Stimulated activated memory B cell treated with anti-CD40 and anti-IgM and Interleukin-4, amounts not matched to agents 10 μg/mL and 1 μg/mL and 100 μg/mL, for 72 hours (primary cell): ENCODE data around the gene S100A3.
"Not testable (repeated sequence)": the region's sequence is repeated elsewhere in the genome, so short reads cannot be mapped to it uniquely, and the experiment has no call there.

Source experiments
- ATAC-seq: fragments of 150-1000 bp; cut with Tn5 transposase; 2 replicates; pipeline ENCODE4 v1.10.0; 2021
- H3K27ac Mint-ChIP-seq: one replicate; pipeline ENCODE4 v1.8.0; 2022; ENCODE audit warnings: mild to moderate bottlenecking, mixed read lengths
- H3K27me3 Mint-ChIP-seq: one replicate; pipeline ENCODE4 v1.8.0; 2022; ENCODE audit warnings: mixed read lengths
- H3K36me3 Mint-ChIP-seq: one replicate; pipeline ENCODE4 v1.8.0; 2022; ENCODE audit warnings: mixed read lengths
- H3K4me1 Mint-ChIP-seq: one replicate; pipeline ENCODE4 v1.8.0; 2022; ENCODE audit warnings: mixed read lengths
- H3K4me3 Mint-ChIP-seq: one replicate; pipeline ENCODE4 v1.8.0; 2022; ENCODE audit warnings: mild to moderate bottlenecking, moderate library complexity, mixed read lengths
- H3K9me3 Mint-ChIP-seq: one replicate; pipeline ENCODE4 v1.8.0; 2022; ENCODE audit warnings: mixed read lengths

Gene S100A3

GRCh38 chr1:153520137-153520691, 28.8 kb downstream of the S100A3 start:
- H3K36me3 Mint-ChIP-seq, H3K4me3 Mint-ChIP-seq, H3K9me3 Mint-ChIP-seq, ATAC-seq, H3K27me3 Mint-ChIP-seq: not testable (repeated sequence)
- Mint-ChIP-seq H3K4me1 (peaks cover 14% of the 10 kb centered on the region), H3K27ac (peak overlapping the region; percentile 23)

- H3K27ac Mint-ChIP-seq = peak overlapping the region; percentile 23
- H3K9me3 Mint-ChIP-seq = no peaks in the 10 kb centered on the region
- no peak overlapping the region for H3K4me3 Mint-ChIP-seq
- H3K27me3 Mint-ChIP-seq = peaks cover 9% of the 10 kb centered on the region
- H3K36me3 Mint-ChIP-seq = no peaks in the 10 kb centered on the region
- no peak for ATAC-seq
- H3K4me1 Mint-ChIP-seq = peaks cover 14% of the 10 kb centered on the region
These were observed 29.8 kb downstream of the S100A3 start for GRCh38 chr1:153519242-153519641.

GRCh38 chr1:153515504-153516394, 33.3 kb downstream of the S100A3 start:
- H3K4me1 Mint-ChIP-seq = peaks cover 19% of the 10 kb centered on the region
- no peak overlapping the region for H3K4me3 Mint-ChIP-seq
- no peak overlapping the region for H3K27ac Mint-ChIP-seq
- no peaks in the 10 kb centered on the region for H3K36me3 Mint-ChIP-seq
- ATAC-seq = no peak
- H3K27me3 Mint-ChIP-seq = peaks cover 9% of the 10 kb centered on the region
- H3K9me3 Mint-ChIP-seq = no peaks in the 10 kb centered on the region

GRCh38 chr1:153513666-153514065, 35.4 kb downstream of the S100A3 start:
- Mint-ChIP-seq H3K4me1 (peaks cover 20% of the 10 kb centered on the region), H3K4me3 (no peak overlapping the region), H3K27ac (no peak overlapping the region), H3K36me3 (no peaks in the 10 kb centered on the region), H3K27me3 (no peaks in the 10 kb centered on the region), H3K9me3 (no peaks in the 10 kb centered on the region)
- ATAC-seq = no peak

- Mint-ChIP-seq H3K4me1 (peaks cover 14% of the 10 kb centered on the region), H3K27ac (no peak overlapping the region)
These were observed 36.0 kb downstream of the S100A3 start for GRCh38 chr1:153513023-153513422.

GRCh38 chr1:153510984-153511410, 38.1 kb downstream of the S100A3 start:
- no peak overlapping the region for H3K4me3 Mint-ChIP-seq
- H3K4me1 Mint-ChIP-seq = peaks cover 8% of the 10 kb centered on the region
- peak; percentile 89 for ATAC-seq
- no peaks in the 10 kb centered on the region for H3K36me3 Mint-ChIP-seq
- no peaks in the 10 kb centered on the region for H3K9me3 Mint-ChIP-seq
- H3K27ac Mint-ChIP-seq = no peak overlapping the region
- H3K27me3 Mint-ChIP-seq = no peaks in the 10 kb centered on the region

More at GRCh38 chr1:153513023-153513422, 36.0 kb downstream of the S100A3 start:
- no peaks in the 10 kb centered on the region for H3K36me3 Mint-ChIP-seq
- H3K4me3 Mint-ChIP-seq = no peak overlapping the region
- no peaks in the 10 kb centered on the region for H3K27me3 Mint-ChIP-seq
- H3K9me3 Mint-ChIP-seq = no peaks in the 10 kb centered on the region
- ATAC-seq = no peak

GRCh38 chr1:153509729-153510354, 39.2 kb downstream of the S100A3 start:
- peak; percentile 64 for ATAC-seq
- Mint-ChIP-seq H3K4me3 (no peak overlapping the region), H3K9me3 (no peaks in the 10 kb centered on the region), H3K27me3 (no peaks in the 10 kb centered on the region), H3K36me3 (no peaks in the 10 kb centered on the region), H3K4me1 (peaks cover 7% of the 10 kb centered on the region), H3K27ac (no peak overlapping the region)

- H3K4me1 Mint-ChIP-seq = peaks cover 7% of the 10 kb centered on the region
These were observed 40.0 kb downstream of the S100A3 start for GRCh38 chr1:153509036-153509435.

GRCh38 chr1:153507926-153508583, 41.0 kb downstream of the S100A3 start:
- H3K4me1 Mint-ChIP-seq = peaks cover 7% of the 10 kb centered on the region
- no peak for ATAC-seq
- H3K36me3 Mint-ChIP-seq = no peaks in the 10 kb centered on the region
- H3K27ac Mint-ChIP-seq = peak overlapping the region; percentile 13
- H3K27me3 Mint-ChIP-seq = no peaks in the 10 kb centered on the region
- no peaks in the 10 kb centered on the region for H3K9me3 Mint-ChIP-seq
- H3K4me3 Mint-ChIP-seq = no peak overlapping the region

More at GRCh38 chr1:153509036-153509435, 40.0 kb downstream of the S100A3 start:
- no peaks in the 10 kb centered on the region for H3K27me3 Mint-ChIP-seq
- no peak for ATAC-seq
- no peaks in the 10 kb centered on the region for H3K9me3 Mint-ChIP-seq
- no peak overlapping the region for H3K27ac Mint-ChIP-seq
- H3K4me3 Mint-ChIP-seq = no peak overlapping the region
- H3K36me3 Mint-ChIP-seq = no peaks in the 10 kb centered on the region

GRCh38 chr1:153506831-153507413, 42.1 kb downstream of the S100A3 start:
- H3K27ac Mint-ChIP-seq = peak overlapping the region; percentile 13

GRCh38 chr1:153506386-153506785, 42.7 kb downstream of the S100A3 start:
- no peaks in the 10 kb centered on the region for H3K36me3 Mint-ChIP-seq
- peaks cover 7% of the 10 kb centered on the region for H3K4me1 Mint-ChIP-seq
- H3K27me3 Mint-ChIP-seq = no peaks in the 10 kb centered on the region
- no peak overlapping the region for H3K4me3 Mint-ChIP-seq
- H3K9me3 Mint-ChIP-seq = no peaks in the 10 kb centered on the region
- H3K27ac Mint-ChIP-seq = no peak overlapping the region
- no peak for ATAC-seq

More at GRCh38 chr1:153506831-153507413, 42.1 kb downstream of the S100A3 start:
- ATAC-seq = no peak
- no peaks in the 10 kb centered on the region for H3K27me3 Mint-ChIP-seq
- H3K4me1 Mint-ChIP-seq = peaks cover 7% of the 10 kb centered on the region
- no peak overlapping the region for H3K4me3 Mint-ChIP-seq
- no peaks in the 10 kb centered on the region for H3K36me3 Mint-ChIP-seq
- no peaks in the 10 kb centered on the region for H3K9me3 Mint-ChIP-seq

- Mint-ChIP-seq H3K4me1 (peaks cover under 1% of the 10 kb centered on the region), H3K36me3 (no peaks in the 10 kb centered on the region), H3K27ac (no peak overlapping the region), H3K4me3 (no peak overlapping the region), H3K27me3 (no peaks in the 10 kb centered on the region), H3K9me3 (no peaks in the 10 kb centered on the region)
- no peak for ATAC-seq
These were observed 43.5 kb downstream of the S100A3 start for GRCh38 chr1:153505576-153505975.

- Mint-ChIP-seq H3K4me3 (no peak overlapping the region), H3K4me1 (no peaks in the 10 kb centered on the region), H3K27me3 (peaks cover 13% of the 10 kb centered on the region), H3K9me3 (no peaks in the 10 kb centered on the region), H3K27ac (no peak overlapping the region), H3K36me3 (no peaks in the 10 kb centered on the region)
- ATAC-seq = no peak
These were observed 45.3 kb downstream of the S100A3 start for GRCh38 chr1:153503766-153504165.

GRCh38 chr1:153498746-153499145, 50.3 kb downstream of the S100A3 start:
- H3K27ac Mint-ChIP-seq = no peak overlapping the region
- peaks cover 13% of the 10 kb centered on the region for H3K27me3 Mint-ChIP-seq
- H3K9me3 Mint-ChIP-seq = no peaks in the 10 kb centered on the region
- no peaks in the 10 kb centered on the region for H3K36me3 Mint-ChIP-seq
- H3K4me1 Mint-ChIP-seq = peaks cover 13% of the 10 kb centered on the region
- no peak for ATAC-seq
- H3K4me3 Mint-ChIP-seq = no peak overlapping the region
